Cardiac muscle cell (in vitro differentiated cells and primary cell): ENCODE measurements around the gene LIPC. TPM values are rescaled to one million over a fixed set of nuclear protein-coding genes. Genes with fewer than 3 reads are reported as not detected.

Experiments used
- DNase-seq, 2 donors: peaks; one replicate each; pipeline versions ENCODE4 v3.0.0 to v3.0.0-alpha.2; 2010 to 2017; ENCODE audit warnings: low read depth in 1 of 2, low spot score in 1 of 2
- H3K27ac ChIP-seq: fragments of 200-600 bp; sonication (generic); 2 replicates; pipeline ENCODE4 v1.5.1; 2016
- H3K27me3 ChIP-seq: fragments of 200-600 bp; sonication (generic); 2 replicates; pipeline ENCODE4 v1.6.0; 2016; ENCODE audit warnings: control low read depth
- H3K36me3 ChIP-seq: fragments of 200-600 bp; sonication (generic); 2 replicates; pipeline ENCODE4 v1.5.1; 2016; ENCODE audit warnings: control low read depth
- H3K4me1 ChIP-seq: fragments of 200-600 bp; sonication (generic); 2 replicates; pipeline ENCODE4 v1.8.1; 2017; ENCODE audit warnings: low read depth, mild to moderate bottlenecking, mixed run types
- H3K4me3 ChIP-seq: fragments of 200-600 bp; sonication (generic); 2 replicates; pipeline ENCODE4 v1.5.1; 2016; ENCODE audit warnings: mild to moderate bottlenecking
- H3K9me3 ChIP-seq: fragments of 200-600 bp; sonication (generic); 2 replicates; pipeline ENCODE4 v1.5.1; 2017; ENCODE audit warnings: low read depth, mild to moderate bottlenecking, control low read depth
- polyA plus RNA-seq: library from polyadenylated mRNA; unstranded; fragments of >200 nt; fragmentation: Nextera tagmentation; extraction: Ambion mirVana; gene quantifications from 2 replicates; pipeline ENCODE4 v1.2.1, GENCODE V29; 2016
- total RNA-seq: library from RNA; depleted of rRNA; stranded (reverse); fragments of >200 nt; gene quantifications from 2 replicates; pipeline ENCODE4 v1.2.3, GENCODE V29; 2016
- TF ChIP-seq, protein P1 (sequence below): IDR thresholded peaks from 2 replicates; pipeline ENCODE4 v1.5.1; 2012; ENCODE audit warnings: low read depth, mild to moderate bottlenecking, low read length

LIPC gene
- total and polyA plus RNA-seq, 2 experiments from 2014 or later = not detected

DNA sequence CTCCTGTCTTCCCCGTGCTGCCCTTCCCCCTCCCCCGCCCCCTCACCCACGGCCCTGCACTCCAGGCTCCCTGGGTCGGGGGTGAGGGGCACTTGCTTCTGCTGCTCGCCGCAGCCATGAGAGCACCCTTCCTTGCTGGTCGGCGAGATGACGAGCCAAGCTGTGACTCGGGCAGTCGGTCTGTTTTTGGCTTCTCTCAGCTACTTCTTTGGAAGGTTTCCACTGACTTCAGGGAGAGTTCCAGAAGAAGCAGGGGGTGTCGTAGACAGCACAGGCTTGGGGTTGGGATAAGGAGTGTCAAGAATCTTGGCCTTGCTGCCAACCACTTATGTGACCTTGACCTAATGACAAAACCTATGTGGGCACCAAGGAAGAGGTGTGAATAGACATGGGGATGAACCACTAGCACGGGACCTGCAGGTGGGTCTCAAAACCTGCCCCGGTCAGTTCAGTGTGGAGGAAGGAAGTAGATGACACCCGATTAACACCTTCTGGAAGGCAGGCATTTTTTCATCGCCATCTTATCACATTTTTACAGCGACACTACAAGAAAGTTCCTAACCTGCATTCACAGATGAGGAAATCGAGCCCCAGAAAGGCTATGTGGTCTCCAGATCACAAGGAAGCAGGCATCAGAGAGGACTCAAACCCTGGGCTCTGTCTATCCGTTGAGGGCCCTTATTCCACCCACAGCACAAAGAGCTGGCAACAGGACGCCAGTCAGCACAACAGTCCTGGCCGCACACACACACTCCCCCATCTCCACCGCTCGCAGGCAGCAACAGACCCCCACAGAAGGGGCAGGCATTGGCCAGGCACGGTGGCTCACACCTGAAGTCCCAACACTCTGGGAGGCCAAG lies 120.9 kb downstream of the LIPC start:
- H3K4me1 ChIP-seq = peaks cover 6% of the 10 kb centered on the region
- TF ChIP-seq, protein P1, sequence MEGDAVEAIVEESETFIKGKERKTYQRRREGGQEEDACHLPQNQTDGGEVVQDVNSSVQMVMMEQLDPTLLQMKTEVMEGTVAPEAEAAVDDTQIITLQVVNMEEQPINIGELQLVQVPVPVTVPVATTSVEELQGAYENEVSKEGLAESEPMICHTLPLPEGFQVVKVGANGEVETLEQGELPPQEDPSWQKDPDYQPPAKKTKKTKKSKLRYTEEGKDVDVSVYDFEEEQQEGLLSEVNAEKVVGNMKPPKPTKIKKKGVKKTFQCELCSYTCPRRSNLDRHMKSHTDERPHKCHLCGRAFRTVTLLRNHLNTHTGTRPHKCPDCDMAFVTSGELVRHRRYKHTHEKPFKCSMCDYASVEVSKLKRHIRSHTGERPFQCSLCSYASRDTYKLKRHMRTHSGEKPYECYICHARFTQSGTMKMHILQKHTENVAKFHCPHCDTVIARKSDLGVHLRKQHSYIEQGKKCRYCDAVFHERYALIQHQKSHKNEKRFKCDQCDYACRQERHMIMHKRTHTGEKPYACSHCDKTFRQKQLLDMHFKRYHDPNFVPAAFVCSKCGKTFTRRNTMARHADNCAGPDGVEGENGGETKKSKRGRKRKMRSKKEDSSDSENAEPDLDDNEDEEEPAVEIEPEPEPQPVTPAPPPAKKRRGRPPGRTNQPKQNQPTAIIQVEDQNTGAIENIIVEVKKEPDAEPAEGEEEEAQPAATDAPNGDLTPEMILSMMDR = no peak
- no peak overlapping the region for H3K27ac ChIP-seq
- DNase-seq = peak in 1 of 2 donors; percentile 72
- no peaks in the 10 kb centered on the region for H3K27me3 ChIP-seq
- no peaks in the 10 kb centered on the region for H3K9me3 ChIP-seq
- no peak overlapping the region for H3K4me3 ChIP-seq
- H3K36me3 ChIP-seq = no peaks in the 10 kb centered on the region

DNA sequence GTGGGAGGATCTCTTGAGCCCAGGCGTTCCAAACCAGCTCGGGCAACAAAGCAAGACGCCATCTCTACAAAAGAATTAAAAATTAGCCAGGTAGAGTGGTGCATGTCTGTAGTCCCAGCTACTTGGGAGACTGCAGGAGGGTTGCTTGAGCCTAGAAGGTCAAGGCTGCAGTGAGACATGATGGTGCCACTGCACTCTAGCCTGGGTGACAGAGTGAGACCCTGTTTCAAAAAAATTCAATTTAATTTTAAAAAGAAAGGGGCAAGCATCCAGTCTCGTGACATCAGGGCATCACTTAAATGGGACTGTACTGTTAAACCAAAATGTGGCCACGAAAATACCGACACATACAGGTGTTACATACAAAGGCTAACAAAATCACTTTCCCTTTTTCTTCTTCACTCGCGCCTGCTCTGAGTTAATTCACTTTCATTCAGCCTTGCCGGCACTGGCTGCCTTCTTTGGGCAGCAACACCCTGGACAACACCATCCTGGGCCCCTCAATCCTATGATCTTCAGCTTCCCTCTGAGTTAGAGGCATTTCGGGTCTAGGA lies 121.7 kb downstream of the LIPC start:
- TF ChIP-seq, protein P1 = no peak
- Histone ChIP-seq H3K4me1 (peaks cover 6% of the 10 kb centered on the region), H3K4me3 (no peak overlapping the region), H3K27ac (no peak overlapping the region), H3K36me3 (no peaks in the 10 kb centered on the region), H3K27me3 (no peaks in the 10 kb centered on the region), H3K9me3 (no peaks in the 10 kb centered on the region)
- no peak for DNase-seq

DNA sequence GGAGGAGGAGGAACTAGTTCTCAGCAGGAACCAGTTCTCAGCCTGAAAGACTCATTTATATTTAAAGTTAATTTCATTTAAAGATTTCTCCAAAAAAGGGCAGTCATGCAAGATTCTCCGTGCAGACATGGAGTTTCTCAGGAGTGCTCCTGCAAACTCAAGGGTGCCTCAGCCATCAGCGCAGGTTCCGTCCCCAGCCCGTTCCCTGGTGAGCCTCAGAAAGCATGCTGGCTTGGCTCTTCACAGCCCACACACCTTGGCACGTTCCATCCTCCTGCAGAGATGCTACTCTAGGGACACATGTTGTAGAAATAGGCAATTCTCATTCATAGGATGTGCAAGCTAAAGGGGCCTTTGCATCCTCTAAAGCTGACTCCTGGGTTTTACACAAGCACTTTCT lies 123.0 kb downstream of the LIPC start:
- Histone ChIP-seq H3K9me3 (no peaks in the 10 kb centered on the region), H3K4me3 (no peak overlapping the region), H3K27me3 (no peaks in the 10 kb centered on the region), H3K27ac (no peak overlapping the region), H3K36me3 (no peaks in the 10 kb centered on the region), H3K4me1 (no peaks in the 10 kb centered on the region)
- TF ChIP-seq, protein P1 = no peak
- no peak for DNase-seq

DNA sequence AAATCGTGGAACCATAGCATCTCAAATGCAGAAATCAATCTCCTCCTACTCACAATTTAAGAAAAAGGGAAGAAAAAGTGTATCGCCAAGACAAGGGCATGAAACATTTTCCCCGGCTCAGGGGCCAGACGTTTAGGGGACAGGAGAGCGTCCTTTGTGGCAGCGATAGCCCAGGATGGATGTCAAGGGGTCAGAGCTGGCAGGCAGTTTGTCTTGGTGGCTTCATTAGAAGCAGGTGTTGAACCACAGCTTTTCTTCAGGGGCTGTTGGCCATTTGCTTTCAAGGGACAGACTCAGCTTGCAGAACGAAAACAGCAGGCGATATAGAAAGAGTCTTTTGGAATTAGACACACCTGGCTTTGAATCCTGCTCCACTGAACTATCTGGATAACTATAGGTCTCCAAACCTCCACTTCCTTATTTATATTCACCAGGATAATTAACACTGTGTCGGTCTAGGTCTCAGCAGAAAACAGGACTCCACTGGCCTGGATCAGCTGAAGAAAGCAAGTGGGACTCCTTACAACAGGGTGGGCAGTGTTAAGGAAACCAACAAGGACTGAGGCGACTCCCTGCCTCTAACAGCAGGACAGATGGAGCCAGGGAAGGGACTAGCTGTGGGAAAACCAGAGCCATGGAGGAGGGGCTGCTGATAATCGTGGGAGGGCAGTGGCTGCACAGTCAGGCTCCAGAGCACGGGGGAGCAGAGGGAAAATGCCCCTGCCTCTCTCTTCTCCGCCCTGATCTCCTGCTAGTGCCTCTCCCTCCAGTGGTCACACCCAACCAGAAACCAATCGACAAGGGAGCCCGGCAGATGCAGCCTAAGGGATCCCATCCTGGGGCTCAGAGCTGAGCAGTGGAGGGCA lies 123.6 kb downstream of the LIPC start:
- Histone ChIP-seq H3K27ac (no peak overlapping the region), H3K4me3 (no peak overlapping the region), H3K36me3 (no peaks in the 10 kb centered on the region), H3K4me1 (no peaks in the 10 kb centered on the region), H3K27me3 (no peaks in the 10 kb centered on the region), H3K9me3 (no peaks in the 10 kb centered on the region)
- TF ChIP-seq, protein P1 = no peak
- peak in 1 of 2 donors; percentile 23 for DNase-seq

DNA sequence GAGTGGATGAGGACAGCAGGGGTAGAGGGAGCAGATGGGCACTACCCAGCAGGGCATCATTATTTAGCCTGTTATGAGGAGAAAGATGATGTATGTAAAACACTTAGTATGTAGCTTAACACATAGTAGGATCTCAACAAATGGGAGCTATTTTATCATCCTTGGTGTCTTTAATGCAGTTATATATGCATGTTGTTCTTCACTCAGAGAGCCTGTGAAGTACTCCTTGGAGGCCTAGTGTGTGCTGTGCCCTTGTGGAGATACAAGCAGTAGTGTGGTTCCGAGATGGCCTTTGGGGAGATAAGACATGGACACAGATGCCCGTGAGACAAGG lies 124.2 kb downstream of the LIPC start:
- H3K27ac ChIP-seq = no peak overlapping the region
- TF ChIP-seq, protein P1 = no peak
- no peaks in the 10 kb centered on the region for H3K36me3 ChIP-seq
- DNase-seq = no peak
- no peaks in the 10 kb centered on the region for H3K4me1 ChIP-seq
- no peaks in the 10 kb centered on the region for H3K27me3 ChIP-seq
- H3K9me3 ChIP-seq = no peaks in the 10 kb centered on the region
- H3K4me3 ChIP-seq = no peak overlapping the region
